ENCODE measurements around the gene EP400. TPM values are rescaled to one million over a fixed set of nuclear protein-coding genes. Genes with fewer than 3 reads are reported as not detected.
A peak's percentile ranks its signal among the peaks of the same experiment; 100 is the strongest.

The EP400 gene
- total and polyA plus RNA-seq, 5 donors = 10.1 to 21.6 (median 16.5) TPM

GRCh38 chr12:132103542-132104308 lies 154.0 kb downstream of the EP400 start:
- DNase-seq (no peak), ATAC-seq (peak in 1 of 2 donors; percentile 22)
- 90% methylated on average over 26 of the region's 26 CpGs for WGBS
- Histone ChIP-seq H3K27me3 (ENCODE audit: control insufficient read depth, insufficient read depth) (no peaks in the 10 kb centered on the region), H3K9me3 (ENCODE audit: control insufficient read depth, low read length) (no peaks in the 10 kb centered on the region), H3K27ac (ENCODE audit: low read length) (no peak overlapping the region), H3K4me1 (ENCODE audit: control insufficient read depth, insufficient read depth, low read length) (no peaks in the 10 kb centered on the region), H3K4me3 (ENCODE audit: low read length) (no peak overlapping the region)
- intact Hi-C loops (cut with DNase I) = no loop called here

DNA sequence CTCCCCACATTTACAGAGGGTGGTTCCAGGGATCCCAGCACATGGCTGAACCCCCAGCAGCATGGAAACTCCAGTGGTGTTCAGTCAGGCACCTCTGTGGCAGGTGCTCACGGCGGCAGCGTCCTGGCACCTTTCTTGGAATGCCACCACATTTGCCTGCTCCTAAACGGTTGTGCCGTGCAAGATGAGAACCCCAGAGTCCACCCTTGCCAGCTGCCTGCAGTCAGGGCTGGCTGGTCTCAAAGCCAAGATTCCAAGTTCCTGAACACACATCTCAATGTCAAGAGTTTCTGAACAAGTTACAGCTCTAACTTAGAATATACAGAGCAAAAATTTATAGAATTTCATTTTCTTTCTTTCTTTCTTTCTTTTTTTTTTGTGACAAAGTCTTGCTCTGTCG lies 155.7 kb downstream of the EP400 start:
- H3K4me3 ChIP-seq (ENCODE audit: low read length) = no peak overlapping the region
- DNase-seq = no peak
- 90% methylated on average over 6 of the region's 6 CpGs for WGBS

DNA sequence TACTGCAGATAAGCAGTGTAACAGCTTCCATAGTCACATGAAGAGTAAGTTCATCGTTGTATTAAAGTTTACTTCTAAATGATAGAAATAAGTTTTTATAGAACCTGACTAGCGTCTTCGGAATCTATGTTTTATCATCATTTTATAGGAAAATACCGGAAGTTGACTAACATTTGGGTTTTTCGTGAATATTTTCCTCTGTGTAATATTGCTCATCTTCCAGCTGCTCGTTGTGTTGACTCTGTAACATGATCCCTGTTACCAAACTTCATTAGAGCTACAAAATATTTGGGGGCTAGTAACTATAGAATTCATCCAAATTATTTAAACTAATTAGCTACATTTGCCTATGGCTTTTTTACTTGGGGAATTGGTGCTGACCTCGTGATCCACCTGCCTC lies 157.2 kb downstream of the EP400 start:
- intact Hi-C loops (cut with DNase I) = no loop called here
- H3K27ac ChIP-seq (ENCODE audit: low read length) = no peak overlapping the region
- no peak overlapping the region for H3K4me3 ChIP-seq (ENCODE audit: low read length)
- H3K4me1 ChIP-seq (ENCODE audit: control insufficient read depth, insufficient read depth, low read length) = no peaks in the 10 kb centered on the region
- no peaks in the 10 kb centered on the region for H3K9me3 ChIP-seq (ENCODE audit: control insufficient read depth, low read length)
- 98% methylated on average over 7 of the region's 7 CpGs for WGBS
- DNase-seq (no peak), ATAC-seq (no peak)
- no peaks in the 10 kb centered on the region for H3K27me3 ChIP-seq (ENCODE audit: control insufficient read depth, insufficient read depth)

More for the DNA sequence above, 155.7 kb downstream of the EP400 start:
- Histone ChIP-seq H3K4me1 (ENCODE audit: control insufficient read depth, insufficient read depth, low read length) (no peaks in the 10 kb centered on the region), H3K27ac (ENCODE audit: low read length) (no peak overlapping the region), H3K9me3 (ENCODE audit: control insufficient read depth, low read length) (no peaks in the 10 kb centered on the region), H3K27me3 (ENCODE audit: control insufficient read depth, insufficient read depth) (no peaks in the 10 kb centered on the region)
- no peak for ATAC-seq
- intact Hi-C loops (cut with DNase I) = no loop called here

- DNase-seq (no peak), ATAC-seq (no peak)
- Histone ChIP-seq H3K27ac (ENCODE audit: low read length) (no peak overlapping the region), H3K9me3 (ENCODE audit: control insufficient read depth, low read length) (no peaks in the 10 kb centered on the region), H3K4me1 (ENCODE audit: control insufficient read depth, insufficient read depth, low read length) (no peaks in the 10 kb centered on the region), H3K4me3 (ENCODE audit: low read length) (no peak overlapping the region), H3K27me3 (ENCODE audit: control insufficient read depth, insufficient read depth) (no peaks in the 10 kb centered on the region)
- WGBS = 83% methylated on average over 16 of the region's 16 CpGs
- intact Hi-C loops (cut with DNase I) = no loop called here
Measured at GRCh38 chr12:132108211-132108832, 158.6 kb downstream of the EP400 start.

DNA sequence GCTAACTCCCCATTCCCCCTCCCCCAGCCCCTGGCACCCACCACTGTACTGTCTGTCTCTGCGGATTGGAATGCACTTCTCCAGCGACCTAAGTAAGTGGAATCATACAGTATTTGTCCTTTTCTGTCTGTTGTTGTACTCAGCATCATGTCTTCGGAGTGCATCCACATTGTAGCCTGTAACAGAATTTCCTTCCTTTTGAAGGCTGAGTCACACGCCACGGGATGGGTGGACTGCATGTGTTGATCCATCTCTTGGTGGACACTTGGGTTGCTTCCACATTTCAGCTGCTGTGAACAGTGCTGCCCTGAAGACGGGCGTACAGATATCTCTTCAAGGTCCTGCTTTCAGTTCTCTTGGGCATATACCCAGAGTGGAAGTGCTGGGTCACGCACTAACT lies 160.0 kb downstream of the EP400 start:
- 89% methylated on average over 8 of the region's 8 CpGs for WGBS
- Histone ChIP-seq H3K27ac (ENCODE audit: low read length) (no peak overlapping the region), H3K9me3 (ENCODE audit: control insufficient read depth, low read length) (no peaks in the 10 kb centered on the region), H3K27me3 (ENCODE audit: control insufficient read depth, insufficient read depth) (no peaks in the 10 kb centered on the region), H3K4me1 (ENCODE audit: control insufficient read depth, insufficient read depth, low read length) (no peaks in the 10 kb centered on the region), H3K4me3 (ENCODE audit: low read length) (no peak overlapping the region)
- ATAC-seq = no peak
- DNase-seq = no peak
- intact Hi-C loops (cut with DNase I) = no loop called here

- ATAC-seq (no peak), DNase-seq (no peak)
- no peak overlapping the region for H3K27ac ChIP-seq (ENCODE audit: low read length)
- no peaks in the 10 kb centered on the region for H3K27me3 ChIP-seq (ENCODE audit: control insufficient read depth, insufficient read depth)
- intact Hi-C loops (cut with DNase I) = no loop called here
- no peaks in the 10 kb centered on the region for H3K9me3 ChIP-seq (ENCODE audit: control insufficient read depth, low read length)
- 95% methylated on average over 3 of the region's 3 CpGs for WGBS
- no peaks in the 10 kb centered on the region for H3K4me1 ChIP-seq (ENCODE audit: control insufficient read depth, insufficient read depth, low read length)
- H3K4me3 ChIP-seq (ENCODE audit: low read length) = no peak overlapping the region
Measured at GRCh38 chr12:132110677-132111076, 160.9 kb downstream of the EP400 start.

DNA sequence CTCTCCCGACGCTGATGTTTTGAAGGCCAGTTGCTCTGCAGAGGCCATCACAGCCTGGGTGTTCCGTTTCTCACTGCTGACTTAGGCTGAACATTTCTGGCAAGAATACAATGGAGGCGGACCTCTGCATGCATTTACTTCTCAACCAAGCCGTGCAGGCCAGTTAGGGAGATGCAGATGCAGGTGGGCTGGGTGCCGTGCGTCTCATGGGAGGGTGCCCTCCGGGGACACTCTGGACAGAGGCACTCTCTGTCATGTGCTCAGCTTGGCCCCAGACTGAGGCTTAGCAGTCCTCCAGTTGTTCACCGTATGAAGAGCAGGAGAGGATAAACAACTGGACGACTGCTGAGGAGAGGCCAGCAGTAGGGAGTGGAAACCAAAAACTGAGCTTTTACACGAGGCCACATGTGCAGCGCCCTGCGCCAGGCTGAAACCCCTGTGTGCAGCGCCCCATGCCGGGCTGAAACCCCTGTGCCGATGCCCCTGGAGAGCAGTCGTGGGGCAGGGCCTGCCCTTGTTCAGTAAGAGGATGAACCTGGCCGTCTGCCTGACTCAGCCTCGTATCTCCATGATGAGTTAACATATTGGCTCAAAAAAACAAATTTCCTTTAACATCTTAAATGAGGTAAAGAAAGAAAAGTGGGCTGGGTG lies 162.0 kb downstream of the EP400 start:
- Histone ChIP-seq H3K9me3 (ENCODE audit: control insufficient read depth, low read length) (no peaks in the 10 kb centered on the region), H3K4me1 (ENCODE audit: control insufficient read depth, insufficient read depth, low read length) (no peaks in the 10 kb centered on the region), H3K27me3 (ENCODE audit: control insufficient read depth, insufficient read depth) (no peaks in the 10 kb centered on the region), H3K4me3 (ENCODE audit: low read length) (no peak overlapping the region), H3K27ac (ENCODE audit: low read length) (no peak overlapping the region)
- 87% methylated on average over 19 of the region's 19 CpGs for WGBS
- intact Hi-C loops (cut with DNase I) = no loop called here
- DNase-seq (no peak), ATAC-seq (no peak)

DNA sequence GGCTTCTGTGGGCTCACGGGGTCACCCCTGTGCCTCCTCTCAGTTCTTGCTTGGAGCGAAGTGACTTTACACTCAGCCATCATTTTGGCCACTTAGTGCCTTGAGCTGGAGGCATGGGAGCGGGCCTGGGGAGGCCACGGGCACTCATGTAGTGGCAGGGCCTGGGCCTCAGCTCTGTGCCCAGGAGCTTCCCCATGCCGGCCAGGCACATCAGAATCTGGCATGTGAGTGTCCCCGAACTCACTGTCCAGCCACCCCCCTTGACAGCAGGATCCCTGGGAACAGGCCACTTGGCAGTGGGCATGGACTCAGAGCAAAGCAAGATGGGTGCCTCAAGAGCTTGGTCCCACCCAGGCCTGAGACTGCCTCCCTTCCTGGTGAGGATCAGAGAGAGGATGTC lies 164.9 kb downstream of the EP400 start:
- intact Hi-C loops (cut with DNase I) = no loop called here
- ATAC-seq (no peak), DNase-seq (no peak)
- Histone ChIP-seq H3K27me3 (ENCODE audit: control insufficient read depth, insufficient read depth) (no peaks in the 10 kb centered on the region), H3K4me3 (ENCODE audit: low read length) (no peak overlapping the region), H3K9me3 (ENCODE audit: control insufficient read depth, low read length) (no peaks in the 10 kb centered on the region), H3K4me1 (ENCODE audit: control insufficient read depth, insufficient read depth, low read length) (no peaks in the 10 kb centered on the region), H3K27ac (ENCODE audit: low read length) (no peak overlapping the region)
- 98% methylated on average over 6 of the region's 6 CpGs for WGBS

DNA sequence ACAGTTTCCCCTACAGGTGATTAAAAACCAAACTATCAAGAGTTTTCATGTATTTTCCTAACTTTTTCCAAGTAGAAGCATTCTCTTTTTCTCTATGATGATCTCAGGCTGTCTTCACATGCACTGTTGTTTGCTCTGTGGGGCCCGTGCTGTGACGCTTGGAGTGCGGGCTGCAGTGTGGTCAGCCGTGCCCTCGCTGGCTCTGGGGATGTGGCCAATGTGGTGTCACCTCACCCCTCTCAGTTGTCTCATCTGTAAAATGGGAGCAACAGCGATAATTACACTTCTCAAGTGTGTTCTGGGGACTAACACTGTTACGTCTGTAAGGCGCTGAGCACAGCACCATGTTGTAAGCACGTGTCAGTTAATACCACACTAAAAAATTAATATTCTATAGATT lies 165.8 kb downstream of the EP400 start:
- no peaks in the 10 kb centered on the region for H3K27me3 ChIP-seq (ENCODE audit: control insufficient read depth, insufficient read depth)
- WGBS = 96% methylated on average over 9 of the region's 9 CpGs
- H3K9me3 ChIP-seq (ENCODE audit: control insufficient read depth, low read length) = no peaks in the 10 kb centered on the region
- intact Hi-C loops (cut with DNase I) = no loop called here
- no peak overlapping the region for H3K27ac ChIP-seq (ENCODE audit: low read length)
- ATAC-seq = no peak
- no peak for DNase-seq
- no peak overlapping the region for H3K4me3 ChIP-seq (ENCODE audit: low read length)
- no peaks in the 10 kb centered on the region for H3K4me1 ChIP-seq (ENCODE audit: control insufficient read depth, insufficient read depth, low read length)

GRCh38 chr12:132116709-132117557 lies 167.2 kb downstream of the EP400 start:
- ATAC-seq = peak; percentile 20 to 36
- Histone ChIP-seq H3K4me3 (ENCODE audit: low read length) (no peak overlapping the region), H3K27me3 (ENCODE audit: control insufficient read depth, insufficient read depth) (no peaks in the 10 kb centered on the region), H3K27ac (ENCODE audit: low read length) (no peak overlapping the region), H3K9me3 (ENCODE audit: control insufficient read depth, low read length) (no peaks in the 10 kb centered on the region), H3K4me1 (ENCODE audit: control insufficient read depth, insufficient read depth, low read length) (no peaks in the 10 kb centered on the region)
- WGBS = 97% methylated on average over 58 of the region's 58 CpGs
- intact Hi-C loops (cut with DNase I) = no loop called here
- peak in 1 of 3 donors; percentile 45 for DNase-seq

GRCh38 chr12:132117558-132117875 lies 167.8 kb downstream of the EP400 start:
- no peaks in the 10 kb centered on the region for H3K4me1 ChIP-seq (ENCODE audit: control insufficient read depth, insufficient read depth, low read length)
- H3K4me3 ChIP-seq (ENCODE audit: low read length) = no peak overlapping the region
- H3K9me3 ChIP-seq (ENCODE audit: control insufficient read depth, low read length) = no peaks in the 10 kb centered on the region
- H3K27ac ChIP-seq (ENCODE audit: low read length) = no peak overlapping the region
- WGBS = 93% methylated on average over 10 of the region's 10 CpGs
- intact Hi-C loops (cut with DNase I) = no loop called here
- DNase-seq (no peak), ATAC-seq (peak; percentile 19 to 26)
- H3K27me3 ChIP-seq (ENCODE audit: control insufficient read depth, insufficient read depth) = no peaks in the 10 kb centered on the region
